HG02970 (cell line): ENCODE measurements around the gene SEMA5B.

Experiments used
- ATAC-seq: cut with Tn5 transposase; IDR thresholded peaks from one replicate; pipeline ENCODE4 v1.9.1; 2021; ENCODE audit warnings: mild to moderate bottlenecking, moderate library complexity, moderate number of reproducible peaks; ENCODE audit not compliant: unreplicated experiment, low FRiP score

The SEMA5B gene

DNA sequence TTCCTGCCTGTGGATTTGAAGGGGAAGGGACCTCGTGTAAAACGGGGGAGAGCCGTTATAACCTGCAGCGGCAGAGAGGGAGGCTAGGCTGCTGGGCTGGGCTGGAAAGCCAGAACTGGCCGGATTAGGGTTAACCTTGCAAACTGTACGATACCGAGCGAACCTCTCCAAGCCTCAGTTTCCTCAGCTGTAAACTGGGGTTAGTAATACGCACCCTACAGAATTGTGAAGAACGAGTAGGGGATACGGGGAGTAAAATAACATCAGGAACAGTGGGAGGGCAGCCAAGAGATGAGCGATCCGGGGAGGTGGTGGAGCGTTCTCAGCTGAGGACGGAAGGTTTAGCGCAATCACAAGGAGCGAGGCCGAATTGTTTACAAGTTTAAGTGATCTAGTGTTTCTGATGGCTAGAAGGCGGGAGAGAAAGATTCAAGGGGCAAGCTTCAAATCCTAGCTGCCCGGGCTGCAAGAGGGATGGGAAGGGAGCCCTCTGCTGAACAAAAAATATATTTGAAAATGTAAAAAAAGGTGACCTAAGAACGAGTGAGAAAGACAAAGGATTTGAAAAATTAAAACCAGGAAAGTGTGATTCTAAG, 768 bp upstream of the SEMA5B start:
- ATAC-seq: no peak

DNA sequence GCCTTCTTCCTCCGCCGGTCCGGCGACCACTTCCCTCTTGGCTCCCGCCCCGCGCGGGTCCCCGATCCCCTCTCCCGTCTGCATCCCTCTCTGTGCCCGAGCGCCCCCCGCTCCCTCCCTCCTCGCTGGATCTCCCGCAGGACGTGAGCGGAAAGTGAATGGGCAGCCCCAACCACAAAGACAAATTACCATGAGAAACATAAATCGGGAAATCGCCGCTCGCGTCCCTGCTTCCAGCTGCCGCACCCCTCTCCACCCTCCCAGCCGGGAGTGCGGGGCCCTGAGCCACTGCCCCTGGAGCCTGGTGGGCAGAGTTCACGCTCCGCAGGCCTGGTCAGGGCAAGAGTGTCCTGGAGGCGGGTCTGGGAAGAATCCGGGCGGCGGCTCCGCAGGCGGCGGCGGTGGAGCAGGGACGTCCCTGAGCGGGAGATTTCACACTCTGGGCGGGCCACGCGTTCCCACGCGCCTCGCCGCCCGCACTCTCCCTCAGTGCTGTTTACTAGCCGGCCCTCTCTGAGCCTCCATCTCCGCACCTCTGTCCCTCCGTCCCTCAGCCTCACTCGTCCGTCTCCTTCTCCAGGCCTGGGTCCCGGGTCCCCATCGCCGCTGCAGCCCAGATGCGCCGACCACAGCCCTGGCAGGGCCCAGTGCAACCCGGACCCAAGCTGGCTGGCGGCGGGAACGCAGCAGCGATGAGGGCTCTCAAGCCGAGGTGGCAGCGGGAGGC, 835 bp downstream of the SEMA5B start:
- ATAC-seq: no peak

- ATAC-seq: no peak
These were observed 1.7 kb downstream of the SEMA5B start for GRCh38 chr3:123025642-123026521.

DNA sequence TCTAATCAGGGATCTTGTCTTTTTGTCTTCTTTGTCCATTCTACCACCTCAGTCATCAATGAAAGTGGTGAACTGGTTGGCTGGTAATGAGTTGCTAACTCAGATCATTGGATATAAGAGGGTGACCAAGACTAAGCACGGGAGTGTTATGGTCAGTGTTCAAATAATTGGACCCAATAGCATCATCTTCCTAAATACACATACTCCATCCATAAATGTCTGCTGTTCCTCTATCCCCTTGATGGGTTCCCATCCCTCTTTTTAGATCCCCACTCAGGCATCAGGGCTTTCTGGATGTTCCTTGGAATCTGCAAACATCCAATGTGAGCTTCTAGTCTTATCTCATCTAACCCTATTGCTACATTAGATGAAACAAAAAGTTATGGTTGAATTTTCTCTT, 3.5 kb downstream of the SEMA5B start:
- ATAC-seq: no peak

DNA sequence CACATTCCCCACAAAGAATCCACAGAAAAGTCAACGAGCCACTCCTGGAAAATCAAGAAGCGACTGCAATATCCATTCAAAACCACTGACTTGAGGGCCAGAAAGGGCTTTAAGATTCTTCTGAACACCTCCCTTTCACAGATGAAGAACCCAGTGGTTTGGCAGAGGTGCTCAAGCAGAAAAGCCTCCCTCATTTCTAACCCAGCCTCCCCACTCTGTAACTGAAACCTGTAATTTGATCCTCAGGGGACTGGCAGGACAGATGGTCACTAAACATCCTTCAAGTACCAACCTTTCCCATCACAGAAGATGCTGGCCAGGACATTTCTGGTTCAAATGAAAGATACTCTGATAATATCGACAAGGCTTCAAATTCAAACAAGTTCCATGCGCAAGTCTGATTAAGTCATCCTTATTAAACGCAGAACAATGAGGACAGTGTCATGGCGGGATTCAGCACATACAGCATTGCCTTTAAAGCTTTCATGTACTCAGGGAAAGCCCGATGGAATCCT, 5.5 kb downstream of the SEMA5B start:
- no peak for ATAC-seq

DNA sequence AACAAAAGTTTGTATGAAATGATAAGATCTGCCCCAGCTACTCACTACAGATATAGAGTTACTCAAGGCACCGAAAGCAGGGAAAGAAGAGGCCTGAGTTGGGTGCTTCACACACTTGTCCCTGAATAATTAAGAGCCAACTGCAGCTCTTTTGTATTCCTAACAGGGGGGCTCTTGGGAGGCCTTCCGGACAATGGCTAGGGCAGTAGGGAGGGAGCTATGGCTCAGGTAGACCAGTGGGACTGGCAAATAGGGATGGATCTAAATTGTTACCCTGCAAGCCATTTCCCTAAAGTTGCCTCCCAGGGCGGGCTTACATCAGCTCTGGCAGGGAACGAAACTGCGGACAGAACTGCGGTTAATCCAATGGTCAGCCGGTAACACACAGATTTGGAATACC, 6.2 kb downstream of the SEMA5B start:
- ATAC-seq: no peak

- no peak for ATAC-seq
These were observed 6.9 kb downstream of the SEMA5B start for GRCh38 chr3:123020709-123021108.

GRCh38 chr3:123019591-123019990, 8.0 kb downstream of the SEMA5B start:
- no peak for ATAC-seq

DNA sequence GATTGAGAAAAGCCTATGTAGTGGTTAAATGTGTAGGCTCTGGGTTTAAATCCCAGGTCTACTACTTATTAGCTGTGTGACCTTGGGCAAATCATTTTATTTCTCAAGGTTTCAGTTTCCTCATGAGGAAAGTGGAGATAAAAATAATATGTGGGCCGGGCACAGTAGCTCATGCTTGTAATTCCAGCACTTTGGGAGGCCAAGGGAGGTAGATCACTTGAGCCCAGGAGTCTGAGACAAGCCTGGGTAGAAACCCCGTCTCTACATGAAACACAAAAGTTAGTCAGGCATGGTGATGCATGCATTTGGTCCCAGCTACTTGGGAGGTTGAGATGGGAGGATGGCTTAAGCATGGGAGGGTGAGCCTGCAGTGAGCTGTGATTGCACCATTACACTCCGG, 8.4 kb downstream of the SEMA5B start:
- ATAC-seq: no peak

GRCh38 chr3:123018683-123019082, 8.9 kb downstream of the SEMA5B start:
- ATAC-seq: no peak

DNA sequence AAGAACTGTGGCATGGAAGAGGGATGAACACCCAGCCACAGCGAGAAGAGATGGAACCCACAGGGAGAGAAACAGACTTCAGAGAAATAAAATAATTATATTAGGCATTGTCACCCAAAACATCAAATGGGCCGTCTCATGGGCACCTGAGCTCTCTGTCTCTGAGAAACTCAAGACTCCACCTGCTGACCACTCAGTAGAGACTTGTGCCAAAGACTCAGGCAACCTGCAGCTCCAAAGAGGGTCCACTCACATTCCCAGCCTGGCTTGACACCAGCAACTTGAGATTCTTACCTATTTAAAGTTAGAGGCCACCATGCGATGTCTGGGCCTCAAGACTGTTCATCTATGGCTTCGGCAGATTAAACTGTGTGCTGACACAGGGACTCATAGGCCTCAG, 12.0 kb downstream of the SEMA5B start:
- no peak for ATAC-seq

DNA sequence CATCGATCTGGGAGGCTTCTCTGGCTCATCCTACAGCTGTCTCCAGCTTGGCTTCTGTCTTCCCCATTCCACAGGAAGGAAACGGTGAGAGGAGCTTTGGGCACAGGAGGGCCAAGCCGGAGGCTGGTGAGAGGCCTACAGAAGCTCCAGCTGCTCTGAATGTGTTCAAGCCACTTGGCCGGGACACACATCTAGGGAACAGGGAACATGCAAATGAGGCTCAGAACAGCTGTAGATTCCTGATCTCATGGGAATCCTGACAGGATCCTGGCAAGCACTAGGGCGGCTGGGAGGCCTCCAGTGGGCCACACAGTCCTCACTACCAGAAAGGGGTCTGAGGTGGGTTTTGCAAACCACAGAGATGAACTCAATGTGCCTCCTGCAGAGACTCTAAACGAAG, 13.7 kb downstream of the SEMA5B start:
- ATAC-seq: no peak

- ATAC-seq: no peak
These were observed 14.9 kb downstream of the SEMA5B start for GRCh38 chr3:123012652-123013051.

GRCh38 chr3:123011447-123011846, 16.1 kb downstream of the SEMA5B start:
- no peak for ATAC-seq

DNA sequence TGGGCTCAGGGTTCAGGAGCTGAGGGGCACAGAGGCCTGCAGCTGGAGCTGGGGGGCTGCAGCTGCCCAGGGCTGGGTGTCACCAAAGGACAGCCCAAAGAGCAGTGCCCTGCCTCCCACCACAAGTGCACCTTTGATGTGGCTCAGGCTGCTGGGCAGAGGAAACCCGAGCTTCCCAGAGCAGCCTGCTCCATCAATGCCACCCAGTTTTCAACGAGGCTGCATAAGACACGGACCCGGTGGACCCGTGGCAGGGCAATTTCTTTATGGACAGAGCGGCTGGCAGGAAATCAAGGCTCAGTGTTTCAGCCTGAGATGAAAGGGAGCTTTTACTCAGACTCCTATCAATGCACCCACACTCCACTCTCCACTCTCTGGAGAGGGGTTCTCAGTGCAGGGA, 18.7 kb downstream of the SEMA5B start:
- ATAC-seq: no peak

DNA sequence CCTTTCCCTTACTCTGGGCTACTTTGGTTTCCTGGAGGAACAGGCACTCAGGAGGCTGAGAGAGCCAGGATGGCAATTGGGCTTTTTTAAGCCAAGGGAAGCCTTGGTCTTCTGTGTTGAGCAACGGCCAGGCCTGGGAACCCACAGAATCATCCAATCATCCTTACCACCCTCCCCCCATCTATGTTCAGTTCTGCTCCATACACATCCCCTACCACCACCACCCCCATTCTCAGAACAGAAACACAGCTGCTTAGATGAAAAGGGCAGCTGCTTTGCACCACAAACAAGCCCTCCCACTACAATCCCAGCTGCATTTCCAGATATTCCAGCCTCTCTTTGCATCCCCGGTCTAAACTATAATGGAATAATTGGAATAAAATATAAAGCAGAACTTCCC, 21.0 kb downstream of the SEMA5B start:
- no peak for ATAC-seq

GRCh38 chr3:123005291-123005690, 22.3 kb downstream of the SEMA5B start:
- no peak for ATAC-seq

- ATAC-seq: no peak
These were observed 23.2 kb downstream of the SEMA5B start for GRCh38 chr3:123004201-123004918.

DNA sequence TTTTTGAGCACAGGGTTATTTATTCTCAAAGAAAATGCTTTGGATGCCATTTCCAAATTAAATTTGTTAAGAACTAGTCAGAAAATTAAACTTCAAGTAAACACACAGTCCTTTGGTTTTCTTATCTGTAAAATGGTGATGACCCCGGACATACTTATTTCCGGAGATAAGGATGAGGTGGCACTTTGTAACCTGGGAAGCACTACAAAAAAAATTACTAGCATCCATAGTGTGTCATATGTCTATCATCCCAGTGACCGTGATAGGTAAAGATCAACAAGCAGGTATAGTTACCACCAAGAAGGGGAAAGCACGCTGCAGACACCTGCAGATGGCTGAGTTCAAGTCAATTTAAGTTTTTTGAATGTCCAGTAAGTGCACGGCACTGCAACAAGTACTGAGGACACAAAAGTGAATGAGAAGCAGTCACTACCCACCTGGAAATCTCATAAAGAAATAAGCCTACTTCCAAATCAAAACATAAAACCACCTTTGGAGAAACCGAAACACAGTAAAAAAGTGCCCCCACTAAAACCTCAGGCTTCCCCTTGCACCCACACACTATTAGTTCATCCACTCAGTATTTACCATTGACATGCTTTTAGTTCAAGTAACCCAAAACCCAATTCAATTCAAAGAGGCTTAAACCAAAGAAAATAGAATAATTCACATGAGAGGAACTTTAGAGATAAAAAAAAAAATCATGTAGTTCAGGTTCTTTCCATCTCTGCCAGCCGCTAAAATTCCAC, 24.6 kb downstream of the SEMA5B start:
- no peak for ATAC-seq
